ENCODE data around the gene CUL1. TPM values are rescaled to one million over a fixed set of nuclear protein-coding genes. Genes with fewer than 3 reads are reported as not detected.

The CUL1 gene
- total RNA-seq, 1 donor from 2014 or later, result 69.4 TPM

- peaks cover 68% of the 10 kb centered on the region for H3K4me1 Mint-ChIP-seq (ENCODE audit: low read depth)
- no peaks in the 10 kb centered on the region for H3K27me3 Mint-ChIP-seq (ENCODE audit: low read depth)
- intact Hi-C loops (cut with micrococcal nuclease), result no loop called here
- no peaks in the 10 kb centered on the region for H3K9me3 Mint-ChIP-seq
- DNase-seq (ENCODE audit: low spot score), result no peak
- H3K4me3 Mint-ChIP-seq (ENCODE audit: low read depth), result no peak overlapping the region
- no peak overlapping the region for H3K27ac Mint-ChIP-seq
- H3K36me3 Mint-ChIP-seq (ENCODE audit: low read depth), result peaks cover 10% of the 10 kb centered on the region
Measured at GRCh38 chr7:148723846-148724245, 25.1 kb downstream of the CUL1 start.

GRCh38 chr7:148726385-148726784, 27.7 kb downstream of the CUL1 start:
- intact Hi-C loops (cut with micrococcal nuclease), result loop anchor here (1.0 to 5.0 kb wide), 3 partner anchors 30 to 151 kb away; no protein-coding TSS in a partner anchor
- DNase-seq (ENCODE audit: low spot score), result no peak
- H3K27me3 Mint-ChIP-seq (ENCODE audit: low read depth), result no peaks in the 10 kb centered on the region
- peaks cover 62% of the 10 kb centered on the region for H3K4me1 Mint-ChIP-seq (ENCODE audit: low read depth)
- peak overlapping the region; percentile 19 for H3K4me3 Mint-ChIP-seq (ENCODE audit: low read depth)
- peaks cover 25% of the 10 kb centered on the region for H3K36me3 Mint-ChIP-seq (ENCODE audit: low read depth)
- H3K9me3 Mint-ChIP-seq, result no peaks in the 10 kb centered on the region
- H3K27ac Mint-ChIP-seq, result peak overlapping the region; percentile 13

DNA sequence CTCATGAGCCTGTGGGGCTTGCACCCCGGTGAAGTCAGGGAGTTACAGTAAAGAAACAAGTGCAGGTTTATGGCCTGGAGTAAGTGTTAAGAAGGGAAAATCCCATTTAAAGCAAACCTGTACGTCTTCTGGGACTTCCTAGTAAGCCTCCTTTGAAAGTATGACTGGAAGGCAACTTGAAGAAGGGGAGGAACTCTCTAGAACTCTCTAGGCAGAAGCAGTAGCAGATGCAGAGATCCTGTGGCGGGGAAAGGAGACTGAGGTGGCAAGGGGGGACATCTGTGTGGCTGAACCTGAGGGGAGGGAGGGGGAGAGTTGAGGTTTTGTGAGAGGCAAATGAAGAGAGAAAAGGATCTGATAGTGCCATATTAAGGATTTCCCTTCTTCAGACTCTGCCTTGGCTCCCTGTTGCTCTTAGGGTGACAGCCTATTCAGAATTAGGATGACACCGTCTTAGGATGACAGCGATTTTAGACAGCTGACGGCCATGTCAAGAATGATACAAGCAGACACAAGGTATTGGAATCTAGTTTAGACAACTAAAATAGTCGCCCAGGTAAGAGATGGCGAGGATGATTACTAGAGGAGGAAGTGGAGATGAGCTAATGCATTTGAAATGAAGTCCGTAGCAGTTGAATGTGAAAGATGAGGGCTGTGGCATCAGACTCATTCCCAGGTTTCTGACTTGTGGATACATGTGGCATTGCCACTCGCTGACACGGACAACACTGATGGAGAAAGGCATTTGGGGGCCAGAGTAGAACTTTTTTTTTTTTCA, 29.0 kb downstream of the CUL1 start:
- no peak for DNase-seq (ENCODE audit: low spot score)
- H3K9me3 Mint-ChIP-seq, result no peaks in the 10 kb centered on the region
- peaks cover 32% of the 10 kb centered on the region for H3K36me3 Mint-ChIP-seq (ENCODE audit: low read depth)
- peaks cover 52% of the 10 kb centered on the region for H3K4me1 Mint-ChIP-seq (ENCODE audit: low read depth)
- intact Hi-C loops (cut with micrococcal nuclease), result loop anchor here (2.0 to 5.0 kb wide), 2 partner anchors 31 to 130 kb away; no protein-coding TSS in a partner anchor
- peak overlapping the region; percentile 9 for H3K4me3 Mint-ChIP-seq (ENCODE audit: low read depth)
- H3K27ac Mint-ChIP-seq, result peak overlapping the region; percentile 70
- H3K27me3 Mint-ChIP-seq (ENCODE audit: low read depth), result no peaks in the 10 kb centered on the region

- no peak for DNase-seq (ENCODE audit: low spot score)
- Mint-ChIP-seq H3K36me3 (ENCODE audit: low read depth) (peaks cover 55% of the 10 kb centered on the region), H3K4me1 (ENCODE audit: low read depth) (peaks cover 43% of the 10 kb centered on the region), H3K27ac (no peak overlapping the region), H3K27me3 (ENCODE audit: low read depth) (no peaks in the 10 kb centered on the region), H3K9me3 (no peaks in the 10 kb centered on the region), H3K4me3 (ENCODE audit: low read depth) (no peak overlapping the region)
- intact Hi-C loops (cut with micrococcal nuclease), result loop anchor here (5.0 kb wide), 1 partner anchor 127 kb away; no protein-coding TSS in a partner anchor
Measured at GRCh38 chr7:148729984-148730733, 31.5 kb downstream of the CUL1 start.

- no peak overlapping the region for H3K27ac Mint-ChIP-seq
- peaks cover 25% of the 10 kb centered on the region for H3K4me1 Mint-ChIP-seq (ENCODE audit: low read depth)
- intact Hi-C loops (cut with micrococcal nuclease), result no loop called here
- no peak overlapping the region for H3K4me3 Mint-ChIP-seq (ENCODE audit: low read depth)
- no peak for DNase-seq (ENCODE audit: low spot score)
- H3K27me3 Mint-ChIP-seq (ENCODE audit: low read depth), result no peaks in the 10 kb centered on the region
- H3K9me3 Mint-ChIP-seq, result no peaks in the 10 kb centered on the region
- H3K36me3 Mint-ChIP-seq (ENCODE audit: low read depth), result peaks cover 70% of the 10 kb centered on the region
Measured at GRCh38 chr7:148732862-148733261, 34.2 kb downstream of the CUL1 start.

DNA sequence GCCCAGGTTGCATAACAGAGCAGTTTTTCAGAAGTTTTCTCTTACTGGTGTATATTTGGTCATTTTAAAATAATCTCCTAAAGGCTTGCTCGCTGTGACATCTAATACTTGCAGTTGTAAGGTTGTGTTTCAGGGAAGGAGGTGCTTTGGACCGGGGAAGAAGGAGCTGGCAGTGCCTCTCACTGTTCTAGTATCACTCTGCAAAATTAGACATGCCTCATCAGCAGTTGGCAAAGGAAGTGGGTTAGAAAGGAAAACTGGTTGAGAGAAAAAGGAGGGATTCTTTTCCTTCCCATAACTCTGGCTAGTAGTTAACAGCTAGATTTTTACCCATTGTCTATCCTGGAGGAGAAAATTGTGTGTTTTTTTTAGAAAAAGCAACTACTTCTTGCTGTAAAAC, 34.8 kb downstream of the CUL1 start:
- intact Hi-C loops (cut with micrococcal nuclease), result no loop called here
- H3K27ac Mint-ChIP-seq, result no peak overlapping the region
- peaks cover 74% of the 10 kb centered on the region for H3K36me3 Mint-ChIP-seq (ENCODE audit: low read depth)
- H3K4me3 Mint-ChIP-seq (ENCODE audit: low read depth), result no peak overlapping the region
- H3K9me3 Mint-ChIP-seq, result no peaks in the 10 kb centered on the region
- no peaks in the 10 kb centered on the region for H3K27me3 Mint-ChIP-seq (ENCODE audit: low read depth)
- no peak for DNase-seq (ENCODE audit: low spot score)
- peaks cover 19% of the 10 kb centered on the region for H3K4me1 Mint-ChIP-seq (ENCODE audit: low read depth)

DNA sequence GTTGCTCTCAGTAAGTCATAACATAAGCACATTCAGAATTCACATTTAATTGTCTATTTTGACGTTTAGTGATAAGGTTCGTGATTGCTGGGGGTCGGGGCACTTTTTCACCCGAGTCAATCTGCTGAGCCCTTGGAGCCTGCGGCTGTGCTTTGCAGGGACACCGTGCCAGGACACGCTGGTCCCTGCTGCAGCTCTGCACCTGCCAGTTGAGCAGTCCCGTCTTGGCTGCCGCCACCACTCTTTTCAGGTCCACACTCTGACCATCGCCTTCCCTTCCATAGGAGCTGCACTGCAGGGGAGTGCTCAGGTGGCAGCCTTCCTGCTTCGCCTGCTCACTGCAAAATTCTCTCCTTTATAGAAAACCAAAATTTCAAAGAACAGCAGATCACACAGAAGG, 36.4 kb downstream of the CUL1 start:
- Mint-ChIP-seq H3K36me3 (ENCODE audit: low read depth) (peaks cover 84% of the 10 kb centered on the region), H3K27ac (peak overlapping the region; percentile 36), H3K9me3 (no peaks in the 10 kb centered on the region), H3K27me3 (ENCODE audit: low read depth) (no peaks in the 10 kb centered on the region), H3K4me1 (ENCODE audit: low read depth) (peaks cover 21% of the 10 kb centered on the region), H3K4me3 (ENCODE audit: low read depth) (no peak overlapping the region)
- intact Hi-C loops (cut with micrococcal nuclease), result no loop called here
- DNase-seq (ENCODE audit: low spot score), result no peak

- Mint-ChIP-seq H3K27ac (no peak overlapping the region), H3K4me1 (ENCODE audit: low read depth) (peaks cover 21% of the 10 kb centered on the region), H3K9me3 (no peaks in the 10 kb centered on the region), H3K4me3 (ENCODE audit: low read depth) (no peak overlapping the region), H3K36me3 (ENCODE audit: low read depth) (peaks cover 85% of the 10 kb centered on the region), H3K27me3 (ENCODE audit: low read depth) (no peaks in the 10 kb centered on the region)
- no peak for DNase-seq (ENCODE audit: low spot score)
- intact Hi-C loops (cut with micrococcal nuclease), result no loop called here
Measured at GRCh38 chr7:148735967-148736366, 37.3 kb downstream of the CUL1 start.

GRCh38 chr7:148738737-148739535, 40.2 kb downstream of the CUL1 start:
- Mint-ChIP-seq H3K4me3 (ENCODE audit: low read depth) (no peak overlapping the region), H3K36me3 (ENCODE audit: low read depth) (peaks cover 85% of the 10 kb centered on the region), H3K4me1 (ENCODE audit: low read depth) (peaks cover 10% of the 10 kb centered on the region), H3K27me3 (ENCODE audit: low read depth) (no peaks in the 10 kb centered on the region), H3K9me3 (peaks cover 12% of the 10 kb centered on the region), H3K27ac (peak overlapping the region; percentile 38)
- intact Hi-C loops (cut with micrococcal nuclease), result no loop called here
- no peak for DNase-seq (ENCODE audit: low spot score)

DNA sequence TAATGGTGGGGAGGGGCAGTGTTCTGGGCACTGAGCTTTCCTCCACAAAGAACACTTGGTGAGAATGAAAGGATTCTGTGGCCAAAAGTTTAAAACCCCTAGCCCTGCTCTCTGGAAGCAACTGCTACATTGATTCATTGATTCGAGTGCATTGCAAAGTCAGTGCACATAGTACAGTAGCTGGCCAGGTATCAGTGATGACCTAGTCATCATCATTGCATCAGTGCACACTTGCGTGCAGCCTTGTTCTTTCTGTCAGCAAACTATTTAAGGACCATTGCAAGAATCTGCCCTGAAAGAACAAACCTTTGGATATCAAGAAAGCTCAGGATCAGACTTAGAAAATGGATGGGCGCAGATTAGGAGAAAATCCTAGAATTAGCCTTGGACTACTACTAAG, 47.4 kb downstream of the CUL1 start:
- no peak overlapping the region for H3K4me3 Mint-ChIP-seq (ENCODE audit: low read depth)
- peaks cover 21% of the 10 kb centered on the region for H3K9me3 Mint-ChIP-seq
- no peaks in the 10 kb centered on the region for H3K27me3 Mint-ChIP-seq (ENCODE audit: low read depth)
- H3K4me1 Mint-ChIP-seq (ENCODE audit: low read depth), result peaks cover 18% of the 10 kb centered on the region
- no peak overlapping the region for H3K27ac Mint-ChIP-seq
- DNase-seq (ENCODE audit: low spot score), result no peak
- intact Hi-C loops (cut with micrococcal nuclease), result no loop called here
- peaks cover 70% of the 10 kb centered on the region for H3K36me3 Mint-ChIP-seq (ENCODE audit: low read depth)

GRCh38 chr7:148747274-148747673, 48.6 kb downstream of the CUL1 start:
- Mint-ChIP-seq H3K4me3 (ENCODE audit: low read depth) (no peak overlapping the region), H3K27me3 (ENCODE audit: low read depth) (no peaks in the 10 kb centered on the region), H3K36me3 (ENCODE audit: low read depth) (peaks cover 66% of the 10 kb centered on the region), H3K27ac (no peak overlapping the region), H3K4me1 (ENCODE audit: low read depth) (peaks cover 18% of the 10 kb centered on the region), H3K9me3 (peaks cover 15% of the 10 kb centered on the region)
- intact Hi-C loops (cut with micrococcal nuclease), result no loop called here
- no peak for DNase-seq (ENCODE audit: low spot score)

- Mint-ChIP-seq H3K4me3 (ENCODE audit: low read depth) (no peak overlapping the region), H3K36me3 (ENCODE audit: low read depth) (peaks cover 52% of the 10 kb centered on the region), H3K27me3 (ENCODE audit: low read depth) (no peaks in the 10 kb centered on the region), H3K4me1 (ENCODE audit: low read depth) (peaks cover 17% of the 10 kb centered on the region), H3K27ac (no peak overlapping the region), H3K9me3 (peaks cover 8% of the 10 kb centered on the region)
- DNase-seq (ENCODE audit: low spot score), result no peak
- intact Hi-C loops (cut with micrococcal nuclease), result no loop called here
Measured at GRCh38 chr7:148750442-148751355, 52.0 kb downstream of the CUL1 start.
